GM19035 (cell line): Measurements from ENCODE around the gene ARX.

Source experiments
- ATAC-seq: cut with Tn5 transposase; IDR thresholded peaks from one replicate; pipeline ENCODE4 v1.9.1; 2021; ENCODE audit not compliant: unreplicated experiment

Gene ARX

DNA sequence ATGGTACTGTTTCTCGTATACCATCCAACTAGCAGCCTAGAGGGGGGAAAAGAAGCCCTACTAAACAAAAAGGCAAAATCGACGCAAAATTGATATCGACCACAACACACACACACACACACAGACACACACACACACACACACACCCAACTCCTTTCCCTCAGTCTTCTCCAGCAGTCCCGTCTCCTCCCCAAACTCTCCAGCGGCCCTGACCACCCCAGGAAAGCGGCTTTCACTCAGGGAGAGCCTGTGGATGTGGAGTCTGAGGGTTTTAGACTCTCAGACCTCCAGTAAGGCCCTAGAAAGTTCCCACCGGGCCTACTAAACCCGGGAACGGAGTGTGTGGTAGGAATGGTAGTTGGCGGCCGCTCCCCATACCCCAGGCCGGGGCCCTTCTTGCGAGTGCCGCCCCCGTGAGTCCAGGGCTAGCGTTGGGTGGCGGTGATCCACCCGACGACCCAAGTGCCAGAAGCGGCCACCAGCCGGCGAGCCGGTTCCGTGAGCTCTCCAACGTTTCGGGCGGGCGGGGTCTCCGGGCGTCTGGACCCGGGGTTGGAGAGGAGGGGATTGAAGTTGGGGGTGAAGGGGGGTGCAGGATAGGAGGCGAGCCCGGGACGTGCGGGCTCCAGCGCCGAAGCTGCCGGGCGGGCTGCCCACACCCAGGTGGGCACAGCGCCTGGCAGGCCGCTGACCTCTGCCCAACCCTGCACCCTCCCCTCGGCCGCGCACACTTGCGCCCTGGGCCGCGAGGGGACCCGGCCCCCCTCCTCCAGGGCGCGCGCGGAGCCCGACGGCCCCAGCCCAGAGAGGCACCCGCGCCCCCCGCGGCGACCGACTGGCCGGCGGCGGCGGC, 13.7 kb downstream of the ARX start:
- no peak for ATAC-seq

DNA sequence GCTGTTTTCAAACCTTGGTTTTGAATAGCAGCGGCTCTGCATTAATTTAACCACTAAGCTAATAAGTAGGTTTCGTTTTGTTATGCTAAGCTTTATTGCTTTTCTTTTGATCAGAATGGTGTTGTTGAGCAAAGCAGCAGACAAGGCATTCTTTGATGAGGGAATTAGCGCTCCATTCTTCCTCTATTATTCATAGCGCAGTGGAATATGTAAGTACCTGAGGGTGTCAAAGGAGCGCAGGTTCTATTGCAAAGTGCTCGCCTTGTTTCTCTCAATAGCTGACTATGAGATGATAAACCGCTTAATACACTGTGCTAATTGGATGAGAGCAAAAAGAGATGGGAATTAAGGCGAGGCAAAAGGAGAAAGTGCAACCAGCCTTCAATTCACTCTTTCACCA, 16.3 kb downstream of the ARX start:
- ATAC-seq: no peak

- no peak for ATAC-seq
Measured at GRCh38 chrX:24996096-24996709, 19.6 kb downstream of the ARX start.

DNA sequence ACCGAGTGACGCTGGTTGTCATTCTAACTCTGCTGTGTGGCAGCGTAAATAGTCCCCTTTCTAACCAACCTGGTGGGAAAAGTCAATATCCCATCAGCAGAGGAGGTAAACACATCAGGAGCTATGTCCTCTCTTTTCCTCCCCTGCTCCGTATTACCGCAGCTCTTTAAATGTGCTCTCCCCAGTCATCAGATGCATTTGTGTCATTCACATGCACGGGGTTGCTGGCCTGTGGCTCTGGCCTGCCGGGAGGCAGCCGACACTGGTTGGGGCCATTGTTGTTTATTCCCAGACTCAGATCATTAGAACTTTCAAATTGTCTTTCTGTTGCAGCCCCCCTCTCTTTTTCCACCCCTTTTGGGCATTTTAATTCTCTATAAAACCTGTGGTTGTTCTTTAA, 21.9 kb downstream of the ARX start:
- ATAC-seq: no peak

DNA sequence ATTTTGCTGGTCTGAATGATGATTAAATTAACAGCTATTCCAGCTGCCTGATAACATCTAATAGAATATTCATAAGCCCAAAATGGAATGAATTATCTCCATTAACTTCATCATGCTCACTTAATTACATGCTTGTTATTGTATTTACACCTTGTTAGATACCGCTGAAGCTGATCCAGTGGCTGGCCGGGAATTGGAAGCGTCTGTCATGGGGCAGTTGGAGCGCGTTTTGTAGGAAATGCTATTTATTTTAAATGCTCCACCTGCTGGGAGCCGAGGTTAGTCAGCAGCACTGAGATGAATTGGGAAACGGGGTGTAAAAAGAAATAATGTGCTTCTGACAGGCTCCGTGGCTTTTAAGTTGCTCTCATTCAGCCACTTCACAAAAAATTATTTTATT, 25.2 kb downstream of the ARX start:
- ATAC-seq: no peak

- ATAC-seq: no peak
Measured at GRCh38 chrX:24988314-24988713, 27.5 kb downstream of the ARX start.

DNA sequence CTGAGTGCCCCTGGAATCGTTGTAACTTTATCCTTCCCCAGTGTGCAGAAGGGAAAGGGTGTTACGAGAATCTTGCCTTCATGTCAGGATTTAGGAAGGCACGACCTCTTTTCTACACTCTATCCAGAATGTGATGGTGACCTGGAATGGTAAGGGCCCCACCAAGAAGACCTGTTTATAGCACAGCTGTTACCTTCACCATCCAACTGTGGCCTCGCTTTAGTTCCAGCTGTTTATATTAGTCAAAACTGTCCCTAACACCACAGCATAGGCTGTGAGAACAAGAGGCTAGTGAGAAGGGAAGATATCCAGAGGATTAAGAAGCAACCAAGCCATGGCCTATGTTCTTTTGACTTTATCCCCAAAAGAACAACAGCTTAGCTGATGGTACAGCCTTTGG, 28.0 kb downstream of the ARX start:
- no peak for ATAC-seq

GRCh38 chrX:24985120-24985519, 30.6 kb downstream of the ARX start:
- no peak for ATAC-seq

DNA sequence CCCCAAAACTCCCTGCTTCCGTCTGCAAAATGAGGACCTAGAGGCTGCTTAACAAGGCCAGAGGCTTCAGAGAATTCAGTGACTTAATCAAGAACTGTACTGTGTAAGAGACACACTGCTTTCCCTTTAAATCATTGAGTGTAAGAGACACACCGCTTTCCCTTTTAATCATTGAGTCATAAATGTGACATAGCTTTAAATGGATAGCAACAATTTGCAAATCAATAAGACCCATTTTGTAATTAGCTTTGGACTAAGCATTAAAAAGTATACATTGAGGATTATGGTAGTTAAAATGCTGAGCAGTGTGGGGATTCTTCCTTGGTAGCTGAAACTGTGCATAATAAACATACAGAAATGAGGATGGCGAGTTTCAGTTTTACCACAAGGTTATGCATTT, 31.8 kb downstream of the ARX start:
- ATAC-seq: no peak

- no peak for ATAC-seq
Measured at GRCh38 chrX:24982306-24982965, 33.3 kb downstream of the ARX start.

- no peak for ATAC-seq
Measured at GRCh38 chrX:24981030-24981429, 34.7 kb downstream of the ARX start.

DNA sequence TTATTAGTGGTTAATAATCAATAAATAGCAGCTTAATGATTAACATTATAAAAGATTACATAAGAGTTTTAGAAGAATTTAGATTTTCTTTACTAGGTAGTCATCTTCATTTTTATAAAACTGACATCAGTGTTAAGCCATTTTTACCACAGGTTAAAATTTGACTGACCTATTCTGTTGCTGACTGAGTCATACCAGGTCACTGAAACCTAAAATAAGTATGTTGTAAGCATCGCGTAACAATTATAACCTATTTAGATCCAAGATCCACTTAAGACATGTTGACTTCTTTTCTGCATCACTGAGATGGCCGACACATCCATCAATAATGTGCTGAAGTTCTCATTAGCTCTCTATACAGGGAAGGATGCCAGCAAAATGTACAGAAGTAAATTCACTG, 36.7 kb downstream of the ARX start:
- no peak for ATAC-seq

DNA sequence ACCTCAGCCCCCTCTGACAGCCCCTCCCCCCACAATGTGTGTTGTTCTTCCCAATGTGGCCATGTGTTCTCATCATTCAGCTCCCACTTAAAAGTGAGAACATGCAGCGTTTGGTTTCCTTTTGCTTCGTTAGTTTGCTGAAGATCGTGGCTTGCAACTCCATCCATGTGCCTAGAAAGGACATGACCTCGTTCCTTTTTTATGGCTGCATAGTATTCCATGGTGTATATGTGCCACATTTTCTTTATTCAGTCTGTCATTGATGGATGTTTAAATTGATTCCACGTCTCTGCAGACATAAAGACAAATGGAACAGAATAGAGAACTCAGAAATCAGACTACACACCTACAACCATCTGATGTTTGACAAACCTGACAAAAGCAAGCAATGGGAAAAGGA, 46.0 kb downstream of the ARX start:
- ATAC-seq: no peak

DNA sequence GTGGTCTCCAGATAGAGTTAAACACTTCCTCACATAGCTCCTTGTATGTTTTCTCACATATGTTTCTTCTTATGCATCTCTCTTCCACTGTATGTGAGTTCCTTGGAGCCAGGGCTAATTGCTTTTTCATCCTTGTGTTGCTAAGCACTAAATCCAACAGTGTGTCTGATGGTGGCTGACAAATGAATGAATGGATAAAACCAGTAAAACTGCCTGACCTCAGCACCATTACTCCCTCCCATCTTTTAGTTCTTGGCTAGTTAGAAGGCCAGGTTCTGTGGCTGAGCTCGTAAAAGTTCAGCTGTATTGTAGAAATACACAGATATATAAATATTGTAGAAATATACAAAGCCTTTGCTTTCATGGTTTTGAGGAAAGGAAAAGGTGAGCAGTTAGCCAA, 50.4 kb downstream of the ARX start:
- no peak for ATAC-seq

- no peak for ATAC-seq
Measured at GRCh38 chrX:24963823-24964222, 51.9 kb downstream of the ARX start.

GRCh38 chrX:24961809-24962208, 54.0 kb downstream of the ARX start:
- ATAC-seq: no peak

DNA sequence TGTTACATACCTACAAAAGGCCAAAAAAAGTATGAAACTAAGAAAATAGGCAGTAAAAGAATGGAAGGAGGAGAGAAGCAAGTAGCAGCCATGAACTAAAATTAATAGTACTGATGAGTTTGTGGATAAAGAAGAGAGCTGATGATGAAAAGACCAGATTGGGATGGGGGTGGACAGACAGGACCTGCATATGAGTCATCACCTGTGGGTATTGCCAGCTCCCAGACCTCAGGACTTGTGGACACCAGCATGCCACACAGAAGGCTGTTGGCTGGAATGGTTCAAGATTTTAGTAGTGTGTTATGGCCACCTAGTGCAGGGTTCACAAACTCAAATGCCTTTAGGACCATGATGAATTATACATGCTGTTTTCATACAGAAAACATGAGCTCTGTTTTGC, 58.9 kb downstream of the ARX start:
- ATAC-seq: no peak

DNA sequence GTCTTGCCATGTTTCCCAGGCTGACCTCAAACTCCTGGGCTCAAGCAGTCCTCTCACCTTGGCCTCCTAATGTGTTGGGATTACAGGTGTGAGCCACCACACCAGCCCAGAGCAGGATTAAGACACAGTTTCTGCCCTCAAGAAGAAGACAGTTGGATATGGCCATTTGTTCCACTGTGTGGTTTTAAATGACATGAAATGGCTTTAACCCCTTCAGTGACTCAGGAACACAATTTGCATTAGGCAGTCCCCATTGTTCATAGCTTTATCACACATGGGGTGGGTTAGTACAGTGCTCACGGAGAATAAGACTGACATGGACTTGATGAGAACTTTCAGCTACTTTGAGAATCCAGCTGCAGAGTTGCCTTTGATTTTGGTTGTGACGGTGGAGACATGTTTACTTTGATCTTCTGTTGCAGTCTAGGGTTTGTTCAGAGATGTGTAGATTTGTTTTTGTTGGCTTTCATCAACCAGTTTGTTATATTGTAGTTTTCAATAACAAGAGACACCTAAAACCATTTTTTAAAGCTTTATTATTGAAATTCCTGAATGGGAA, 60.3 kb downstream of the ARX start:
- ATAC-seq: no peak

DNA sequence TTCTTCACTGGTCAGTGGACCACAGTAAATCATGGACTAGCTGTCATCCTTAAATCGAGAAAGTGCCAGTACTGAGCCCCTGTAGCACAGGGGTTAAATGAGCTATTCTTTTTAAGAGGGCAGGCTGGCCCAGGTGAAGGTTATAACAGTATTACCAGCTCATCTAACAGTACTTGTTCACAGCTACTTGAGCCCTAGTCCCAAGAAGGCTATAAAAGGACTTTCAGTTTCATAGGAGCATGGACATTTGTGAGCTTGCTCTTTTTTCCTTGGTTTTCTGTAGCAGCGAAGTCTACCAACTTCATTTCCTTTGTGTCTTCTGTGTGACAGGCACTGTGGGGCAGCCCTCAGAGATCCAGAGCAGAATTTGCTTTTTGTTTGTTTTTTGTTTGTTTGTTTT, 61.0 kb downstream of the ARX start:
- no peak for ATAC-seq
